ENCODE measurements around the gene ADCY4. TPM values are rescaled to one million over a fixed set of nuclear protein-coding genes. Genes with fewer than 3 reads are reported as not detected.
"Not testable (repeated sequence)": the region's sequence is repeated elsewhere in the genome, so short reads cannot be mapped to it uniquely, and the experiment has no call there.

ADCY4 gene
- total and polyA plus RNA-seq, 2 of the 13 experiments (the other 11 are each of a cell fraction or from before 2014, with no cell fraction given): 0.03 TPM; not detected in 1

DNA sequence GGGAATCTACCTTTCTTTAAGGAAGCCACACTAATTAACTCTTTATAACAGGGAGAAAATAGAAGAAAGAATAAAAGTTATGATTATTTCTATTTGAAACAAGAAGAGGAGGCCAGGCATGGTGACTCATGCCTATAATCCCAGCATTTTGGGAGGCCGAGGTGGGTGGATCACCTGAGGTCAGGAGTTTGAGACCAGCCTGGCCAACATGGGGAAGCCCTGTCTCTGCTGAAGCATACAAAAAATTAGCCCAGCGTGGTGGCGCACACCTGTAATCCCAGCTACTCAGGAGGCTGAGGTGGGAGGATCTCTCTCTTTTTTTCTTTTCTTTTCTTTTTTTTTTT is 19.6 kb upstream of the ADCY4 start:
- DNase-seq (ENCODE audit: low spot score); H3K9ac ChIP-seq (ENCODE audit: insufficient read depth, low read depth, low read length); BruUV-seq (replicated peaks); H3K79me2 ChIP-seq (ENCODE audit: insufficient read depth, low read length); H3K27ac ChIP-seq (ENCODE audit: extremely low read length, insufficient read depth, low read length); H4K20me1 ChIP-seq (ENCODE audit: insufficient read depth, low read length); FAIRE-seq; H3K4me3 ChIP-seq (replicated peaks in 1 of 3; ENCODE audit: insufficient read depth in 1 of 3, low read depth in 2 of 3, low read length in 3 of 3); H3K36me3 ChIP-seq (replicated peaks in 1 of 2; ENCODE audit: control insufficient read depth in 1 of 2, insufficient read depth in 2 of 2, low read length in 2 of 2); in situ Hi-C loops (cut with HindIII; ENCODE audit: extremely low pct_ligation_motif_present, low pct_unique_long_range_greater_than_20kb); H3K9me3 ChIP-seq (ENCODE audit: low read length); intact Hi-C loops (cut with micrococcal nuclease; ENCODE audit: unreplicated experiment); H2AFZ ChIP-seq (ENCODE audit: low read length); ATAC-seq; H3K4me2 ChIP-seq (ENCODE audit: low read depth, low read length): not testable (repeated sequence)
- 65% methylated on average over 3 of the region's 3 CpGs for WGBS (ENCODE audit: low lambda C conversion rate)
- Histone ChIP-seq H3K27me3 (ENCODE audit: control insufficient read depth in 1 of 2, insufficient read depth in 2 of 2, low read length in 2 of 2) (peaks cover 6 to 14% of the 10 kb centered on the region in 2 experiments; a peak in 2 of 5 replicates), H3K4me1 (ENCODE audit: insufficient read depth, low read length) (peaks cover 10% of the 10 kb centered on the region)
- ChIA-PET POLR2A (interaction anchor here (0.6 kb wide), 1 partner anchor 12 kb away, joined by 3 read pairs; no protein-coding TSS in a partner anchor), CTCF (ENCODE audit: low intra/inter-chr PET ratio, low total read pairs) (interaction anchor here (1.0 kb wide), 1 partner anchor 22 kb away, joined by 3 read pairs; no protein-coding TSS in a partner anchor)
- 0 out of 4 replicates have a peak, but pooled peaks of 1 of the 2 experiments have one; percentile 4 for TF ChIP-seq NR2F1 (CRISPR knock-in tag; IDR thresholded peaks at IDR 0.05)

GRCh38 chr14:24353559-24354481 is 18.9 kb upstream of the ADCY4 start:
- H3K27ac ChIP-seq (ENCODE audit: extremely low read length, insufficient read depth, low read length): no peak overlapping the region
- TF ChIP-seq HNRNPK (IDR thresholded peaks at IDR 0.05; ENCODE audit: low read depth, low read length, poor library complexity, severe bottlenecking): peak; percentile 93
- TF ChIP-seq, protein P1, sequence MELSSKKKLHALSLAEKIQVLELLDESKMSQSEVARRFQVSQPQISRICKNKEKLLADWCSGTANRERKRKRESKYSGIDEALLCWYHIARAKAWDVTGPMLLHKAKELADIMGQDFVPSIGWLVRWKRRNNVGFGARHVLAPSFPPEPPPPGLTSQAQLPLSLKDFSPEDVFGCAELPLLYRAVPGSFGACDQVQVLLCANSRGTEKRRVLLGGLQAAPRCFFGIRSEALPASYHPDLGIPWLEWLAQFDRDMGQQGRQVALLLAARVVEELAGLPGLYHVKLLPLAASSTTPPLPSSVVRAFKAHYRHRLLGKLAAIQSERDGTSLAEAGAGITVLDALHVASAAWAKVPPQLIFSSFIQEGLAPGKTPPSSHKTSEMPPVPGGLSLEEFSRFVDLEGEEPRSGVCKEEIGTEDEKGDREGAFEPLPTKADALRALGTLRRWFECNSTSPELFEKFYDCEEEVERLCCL (CRISPR knock-in tag; IDR thresholded peaks at IDR 0.05; ENCODE audit: borderline replicate concordance): no peak
- peak; percentile 65 for TF ChIP-seq HNF4A (CRISPR knock-in tag; IDR thresholded peaks at IDR 0.05)
- TF ChIP-seq EP300 (IDR thresholded peaks at IDR 0.05; ENCODE audit: low read depth in 2 of 2, low read length in 2 of 2): peak in 1 of 2 experiments; percentile 18; a peak in 1 of 4 replicates
- TF ChIP-seq EP300 (CRISPR knock-in tag; IDR thresholded peaks at IDR 0.05; ENCODE audit: borderline replicate concordance): no peak
- TF ChIP-seq LCORL (IDR thresholded peaks at IDR 0.05): no peak
- no peak for TF ChIP-seq LCORL (CRISPR knock-in tag; IDR thresholded peaks at IDR 0.05)
- peak; percentile 67; the same call in 1 of the 2 replicates for TF ChIP-seq TFE3 (CRISPR knock-in tag; IDR thresholded peaks at IDR 0.05)
- TF ChIP-seq RFXAP (CRISPR knock-in tag; IDR thresholded peaks at IDR 0.05; ENCODE audit: borderline replicate concordance): no peak
- TF ChIP-seq HMG20A (CRISPR knock-in tag; IDR thresholded peaks at IDR 0.05; ENCODE audit: borderline replicate concordance): peak; percentile 48
- TF ChIP-seq HDAC2 (CRISPR knock-in tag; IDR thresholded peaks at IDR 0.05): no peak
- peak; percentile 83 for TF ChIP-seq FOSL2 (CRISPR knock-in tag; IDR thresholded peaks at IDR 0.05)

More at GRCh38 chr14:24353559-24354481, 18.9 kb upstream of the ADCY4 start:
- ATAC-seq (peak; percentile 75), FAIRE-seq (peak; percentile 8), DNase-seq (ENCODE audit: low spot score) (peak; percentile 72)
- CTCF ChIA-PET (ENCODE audit: low intra/inter-chr PET ratio, low total read pairs): interaction anchor here (1.0 kb wide), 1 partner anchor 22 kb away, joined by 3 read pairs; no protein-coding TSS in a partner anchor
- Histone ChIP-seq H3K27me3 (ENCODE audit: control insufficient read depth in 1 of 2, insufficient read depth in 2 of 2, low read length in 2 of 2) (peaks cover 6 to 14% of the 10 kb centered on the region in 2 experiments; a peak in 2 of 5 replicates), H3K79me2 (ENCODE audit: insufficient read depth, low read length) (no peaks in the 10 kb centered on the region), H3K4me3 (replicated peaks in 1 of 3; ENCODE audit: insufficient read depth in 1 of 3, low read depth in 2 of 3, low read length in 3 of 3) (no peak overlapping the region), H3K4me1 (ENCODE audit: insufficient read depth, low read length) (peaks cover 10% of the 10 kb centered on the region), H3K36me3 (replicated peaks in 1 of 2; ENCODE audit: control insufficient read depth in 1 of 2, insufficient read depth in 2 of 2, low read length in 2 of 2) (no peaks in the 10 kb centered on the region), H3K4me2 (ENCODE audit: low read depth, low read length) (no peak overlapping the region), H3K9ac (ENCODE audit: insufficient read depth, low read depth, low read length) (no peak overlapping the region), H3K9me3 (ENCODE audit: low read length) (no peaks in the 10 kb centered on the region), H4K20me1 (ENCODE audit: insufficient read depth, low read length) (no peaks in the 10 kb centered on the region), H2AFZ (ENCODE audit: low read length) (no peak overlapping the region)
- in situ Hi-C loops (cut with HindIII; ENCODE audit: extremely low pct_ligation_motif_present, low pct_unique_long_range_greater_than_20kb): no loop called here
- WGBS (ENCODE audit: low lambda C conversion rate): 59% methylated on average over 5 of the region's 5 CpGs
- no TSS peak for BruUV-seq (replicated peaks)
- intact Hi-C loops (cut with micrococcal nuclease; ENCODE audit: unreplicated experiment): no loop called here
- POLR2A ChIA-PET: interaction anchor here (0.6 to 1.2 kb wide), 2 partner anchors 13 to 78 kb away, joined by 3 read pairs; no protein-coding TSS in a partner anchor

Measured in HepG2 (cell line).